NCI-H526 (cell line): ENCODE measurements around the gene ARHGEF25.
A peak's percentile ranks its signal among the peaks of the same experiment; 100 is the strongest.
"Not testable (repeated sequence)": the region's sequence is repeated elsewhere in the genome, so short reads cannot be mapped to it uniquely, and the experiment has no call there.

Experiments
- DNase-seq, 2 experiments: peaks; one replicate each; lab custom pipeline; 2025; lab: John Stamatoyannopoulos, UW

Gene ARHGEF25

GRCh38 chr12:57622293-57623245 is 11.3 kb downstream of the ARHGEF25 start:
- no peak for DNase-seq

DNA sequence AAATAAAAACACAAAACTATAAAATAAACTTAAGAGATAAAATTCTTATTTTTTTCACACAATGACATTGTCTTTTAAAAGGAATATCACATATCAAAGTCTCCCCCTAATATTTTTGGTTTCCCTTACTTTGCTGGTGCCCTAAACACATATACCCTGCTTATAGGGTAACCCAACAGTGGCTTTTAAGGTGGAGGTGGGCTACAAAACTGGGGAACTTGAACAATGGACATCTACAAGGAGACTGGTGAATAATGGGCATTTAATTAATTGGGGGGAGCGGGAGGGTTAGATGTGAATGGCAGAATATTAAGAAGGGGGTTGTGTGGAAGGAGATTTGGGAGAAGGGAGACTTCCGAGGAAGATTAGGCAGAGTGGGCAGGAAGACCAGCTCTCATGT is 12.2 kb downstream of the ARHGEF25 start:
- DNase-seq = no peak

DNA sequence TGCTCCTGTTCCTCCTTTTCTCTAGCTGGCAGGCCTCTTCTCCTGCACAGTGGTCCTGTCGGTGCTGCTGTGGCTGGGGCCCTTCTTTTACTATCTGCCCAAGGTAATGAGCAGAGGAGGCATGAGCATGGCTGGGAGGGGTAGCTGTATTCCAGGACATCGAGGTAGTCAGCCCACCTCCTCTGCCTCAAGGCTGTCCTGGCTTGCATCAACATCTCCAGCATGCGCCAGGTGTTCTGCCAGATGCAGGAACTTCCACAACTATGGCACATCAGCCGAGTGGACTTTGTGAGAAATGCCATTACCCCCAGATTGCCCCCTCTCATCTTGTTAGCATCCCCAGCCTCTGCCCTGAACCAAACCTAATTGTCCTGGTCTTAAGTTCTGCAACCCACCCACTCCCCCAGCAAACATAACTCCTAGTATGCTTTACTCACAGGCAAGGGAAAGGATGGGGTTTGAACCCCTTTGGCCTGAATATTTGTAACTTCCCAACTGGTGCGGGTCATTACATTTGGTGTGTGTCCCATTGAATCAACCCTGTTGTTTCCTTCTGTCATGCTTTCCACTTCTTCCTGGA is 12.7 kb downstream of the ARHGEF25 start:
- DNase-seq = no peak

DNA sequence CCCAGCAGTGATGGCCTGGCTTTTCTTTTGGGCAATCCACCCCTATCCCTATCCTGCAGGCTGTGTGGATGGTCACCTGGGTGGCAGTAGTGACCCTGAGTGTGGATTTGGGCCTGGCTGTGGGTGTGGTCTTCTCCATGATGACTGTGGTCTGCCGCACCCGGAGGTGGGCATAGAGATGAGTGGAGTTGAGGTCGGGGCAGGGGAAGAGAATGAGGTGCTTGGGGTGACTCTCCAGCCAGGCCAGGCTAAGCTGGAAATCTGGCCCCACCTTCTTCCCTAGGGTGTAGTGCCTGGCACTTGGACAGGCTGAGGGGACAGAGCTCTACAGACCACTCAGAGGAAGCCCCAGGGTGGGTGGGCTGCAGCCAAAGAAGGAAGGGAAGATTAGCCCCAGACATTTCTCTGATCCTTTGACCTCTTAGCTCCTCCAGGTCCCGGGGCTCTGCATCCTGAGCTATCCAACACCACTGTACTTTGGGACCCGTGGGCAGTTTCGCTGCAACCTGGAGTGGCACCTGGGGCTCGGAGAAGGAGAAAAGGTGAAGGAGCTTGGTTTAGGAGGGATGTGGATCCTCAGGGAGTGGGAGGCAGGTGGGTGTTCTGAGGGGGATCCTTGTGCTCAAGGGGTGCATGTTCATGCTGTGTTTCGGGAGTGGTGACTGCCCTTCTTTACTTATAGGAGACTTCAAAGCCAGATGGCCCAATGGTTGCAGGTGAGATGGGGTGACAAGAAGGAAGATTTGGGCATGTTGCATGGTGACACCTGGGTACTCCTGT is 13.4 kb downstream of the ARHGEF25 start:
- DNase-seq = no peak

DNA sequence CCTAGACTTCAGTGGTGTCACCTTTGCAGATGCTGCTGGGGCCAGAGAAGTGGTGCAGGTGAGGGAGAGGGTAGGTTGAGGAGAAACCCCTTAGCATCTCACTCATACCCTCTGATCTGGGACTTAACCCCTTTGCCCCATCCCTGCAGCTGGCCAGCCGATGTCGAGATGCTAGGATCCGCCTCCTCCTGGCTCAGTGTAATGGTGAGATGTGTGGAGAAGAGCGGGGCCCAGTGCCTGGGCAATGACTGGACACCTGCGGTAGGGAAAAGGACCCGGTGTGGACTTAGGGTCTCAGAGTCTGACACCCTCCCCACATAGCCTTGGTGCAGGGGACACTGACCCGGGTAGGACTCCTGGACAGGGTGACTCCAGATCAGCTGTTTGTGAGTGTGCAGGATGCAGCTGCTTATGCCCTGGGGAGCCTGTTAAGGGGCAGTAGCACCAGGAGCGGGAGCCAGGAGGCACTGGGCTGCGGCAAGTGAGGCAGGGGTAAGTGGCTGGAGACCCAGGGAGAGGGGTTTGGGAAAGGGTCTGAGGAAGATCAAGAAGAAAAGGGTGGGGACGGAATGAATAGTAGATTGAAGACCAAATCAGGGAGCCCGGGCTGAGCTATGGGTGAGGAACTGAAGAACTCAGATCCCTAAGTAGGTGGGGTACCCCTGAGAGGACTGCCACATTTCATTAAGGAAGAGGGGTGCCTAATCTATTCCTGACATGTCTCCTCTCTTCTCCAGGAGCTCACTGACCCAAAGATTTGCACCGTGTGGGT is 14.2 kb downstream of the ARHGEF25 start:
- DNase-seq = no peak

- no peak for DNase-seq
Measured at GRCh38 chr12:57626111-57626920, 15.1 kb downstream of the ARHGEF25 start.

DNA sequence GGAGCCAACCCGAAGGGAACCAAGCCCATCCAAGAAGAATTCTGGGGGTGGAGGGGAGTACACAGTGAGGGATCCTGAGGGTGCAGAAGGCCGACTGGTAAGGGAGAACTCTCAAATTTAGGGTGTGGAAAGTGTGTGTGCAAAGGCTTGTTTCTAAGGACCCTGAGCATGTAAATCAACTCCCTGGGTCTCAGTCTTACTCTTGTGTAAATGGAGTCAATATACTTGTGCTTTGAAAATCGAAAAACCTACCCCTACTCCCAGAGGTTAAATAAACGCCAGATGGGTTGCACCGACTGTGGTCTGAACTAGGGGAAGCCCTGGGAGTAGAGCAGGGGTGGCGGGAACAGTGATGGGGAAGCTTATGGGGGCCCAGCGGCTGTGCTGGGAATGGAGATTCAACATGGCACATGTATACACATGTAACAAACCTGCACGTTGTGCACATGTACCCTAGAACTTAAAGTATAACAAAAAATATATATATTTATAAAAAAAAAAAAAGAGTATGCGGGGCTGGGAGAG is 15.7 kb downstream of the ARHGEF25 start:
- DNase-seq = no peak

DNA sequence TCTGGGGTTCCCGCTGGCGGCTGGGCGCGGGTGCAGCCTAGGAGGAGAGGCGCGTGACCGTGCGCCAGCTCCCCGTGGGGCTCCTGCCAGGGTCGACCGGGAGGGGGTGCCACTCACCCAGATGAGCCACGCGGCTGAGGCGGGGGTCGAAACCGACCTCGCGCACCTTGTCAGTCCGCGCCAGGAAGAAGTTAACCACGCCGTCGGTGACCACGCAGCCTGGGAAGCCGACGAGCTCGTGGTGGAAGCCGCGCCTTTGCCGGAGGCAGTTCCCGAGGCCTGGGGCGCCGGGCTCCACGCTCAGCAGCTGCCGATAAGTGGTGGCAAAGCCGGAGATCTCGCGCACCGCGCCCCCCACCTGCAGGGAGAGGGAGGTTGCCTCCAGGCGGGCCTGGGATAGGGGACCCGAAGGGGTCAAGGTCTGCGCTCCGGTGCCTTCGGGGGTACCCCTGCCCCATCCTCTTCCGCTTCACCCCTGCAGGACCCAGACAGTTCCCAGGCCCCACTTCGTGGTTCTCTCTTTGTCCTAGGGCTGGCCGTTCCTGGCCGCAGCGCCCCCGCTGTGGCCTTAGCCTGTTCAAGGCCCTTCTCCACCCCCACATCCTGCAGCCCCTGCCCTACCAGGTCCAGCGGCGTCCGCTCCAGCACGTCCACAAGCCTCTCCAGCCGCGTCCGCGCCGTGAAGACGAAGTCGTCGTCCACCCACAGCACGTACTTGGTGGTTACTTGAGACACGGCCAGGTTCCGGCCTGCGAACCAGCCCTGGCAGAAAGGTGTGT is 16.5 kb downstream of the ARHGEF25 start:
- no peak for DNase-seq

GRCh38 chr12:57628280-57629191 is 17.3 kb downstream of the ARHGEF25 start:
- no peak for DNase-seq

- DNase-seq = no peak
Measured at GRCh38 chr12:57629897-57630471, 18.7 kb downstream of the ARHGEF25 start.

DNA sequence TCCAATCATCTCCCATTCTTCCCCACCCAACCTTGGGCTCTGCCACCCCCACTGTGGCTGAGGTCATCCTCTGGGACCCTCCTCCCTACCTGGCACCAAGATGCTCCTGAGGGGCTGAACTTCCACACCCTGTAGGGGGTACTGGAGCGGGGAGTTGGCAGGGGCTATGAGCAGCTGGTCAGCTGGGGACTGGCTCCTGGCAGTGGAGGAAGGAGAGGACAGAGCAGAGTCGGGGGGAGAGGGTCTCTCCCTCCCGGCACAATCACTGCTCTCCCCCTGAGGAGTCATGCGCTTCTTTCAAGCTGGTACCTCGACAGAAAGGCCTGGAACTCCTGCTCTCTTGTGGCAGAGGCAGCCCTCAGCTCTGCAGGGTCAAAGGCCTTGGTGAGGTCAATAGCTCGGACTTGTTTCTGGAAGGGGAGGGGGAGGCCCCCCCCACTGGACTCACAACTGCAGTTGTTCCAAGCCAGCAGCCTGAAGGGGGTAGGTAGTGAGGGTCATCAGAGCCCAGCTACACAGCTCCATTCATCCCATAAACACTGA is 19.7 kb downstream of the ARHGEF25 start:
- DNase-seq = no peak

- no peak for DNase-seq
Measured at GRCh38 chr12:57631566-57632072, 20.4 kb downstream of the ARHGEF25 start.

GRCh38 chr12:57632073-57632957 is 21.1 kb downstream of the ARHGEF25 start:
- DNase-seq = peak in 1 of 2 experiments; percentile 61

GRCh38 chr12:57632958-57633840 is 22.0 kb downstream of the ARHGEF25 start, which contains the start of gene B4GALNT1:
TSS of gene B4GALNT1 (minus strand) at chr12:57633201. CDS start at chr12:57632132, 1,069 bp downstream.
- peak; percentile 35 to 90 for DNase-seq

DNA sequence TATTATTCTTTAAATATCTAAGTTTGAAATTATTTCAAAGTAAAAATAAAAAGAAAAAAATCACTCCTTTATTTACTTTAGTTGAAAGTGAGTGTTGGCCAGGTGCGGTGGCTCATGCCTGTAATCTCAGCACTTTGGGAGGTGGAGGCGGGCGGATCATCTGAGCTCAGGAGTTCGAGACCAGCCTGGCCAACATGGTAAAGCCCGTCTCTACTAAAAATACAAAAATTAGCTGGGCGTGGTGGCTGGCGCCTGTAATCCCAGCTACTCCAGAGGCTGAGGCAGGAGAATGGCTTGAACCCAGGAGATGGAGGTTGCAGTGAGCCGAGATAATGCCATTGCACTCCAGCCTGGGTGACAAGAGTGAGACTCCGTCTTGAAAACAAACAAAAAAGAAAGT is 25.5 kb downstream of the ARHGEF25 start:
- not testable (repeated sequence) for DNase-seq

GRCh38 chr12:57637364-57637763 is 26.1 kb downstream of the ARHGEF25 start:
- DNase-seq = no peak
